Endometrium (tissue), 2 donors: ENCODE data around the gene ASCC1.
"Not testable (repeated sequence)": the region's sequence is repeated elsewhere in the genome, so short reads cannot be mapped to it uniquely, and the experiment has no call there.

ENCODE experiments used
- FAIRE-seq: peaks from 2 replicates; lab custom pipeline; 2012; peaks lifted over from hg19 to GRCh38; lab: Jason Lieb, UNC
- donor health status: control.
- donor health status: control.

The ASCC1 gene

GRCh38 chr10:72219235-72219814 lies 3.2 kb upstream of the ASCC1 start:
- FAIRE-seq = no peak

- FAIRE-seq = no peak
Observed at GRCh38 chr10:72218726-72219125, 2.6 kb upstream of the ASCC1 start.

DNA sequence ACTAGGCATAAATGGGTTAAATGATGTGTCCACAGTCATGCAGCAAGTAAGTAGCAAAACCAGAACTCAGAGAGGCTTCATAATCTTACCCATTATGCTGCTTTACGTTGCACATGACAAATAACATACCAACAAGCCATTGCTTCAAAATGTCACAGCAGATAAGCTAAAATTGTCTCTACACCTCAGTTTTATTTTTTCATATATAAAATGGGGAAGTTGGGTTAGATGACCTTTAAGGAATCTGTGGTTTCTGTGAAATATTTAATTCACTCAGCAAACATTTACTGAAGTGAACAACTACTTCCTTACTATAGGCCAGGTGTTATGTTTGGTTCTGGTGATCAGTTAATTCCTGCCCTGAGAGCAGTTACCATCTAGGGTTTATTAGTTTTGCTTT lies 2.2 kb upstream of the ASCC1 start:
- FAIRE-seq = no peak

DNA sequence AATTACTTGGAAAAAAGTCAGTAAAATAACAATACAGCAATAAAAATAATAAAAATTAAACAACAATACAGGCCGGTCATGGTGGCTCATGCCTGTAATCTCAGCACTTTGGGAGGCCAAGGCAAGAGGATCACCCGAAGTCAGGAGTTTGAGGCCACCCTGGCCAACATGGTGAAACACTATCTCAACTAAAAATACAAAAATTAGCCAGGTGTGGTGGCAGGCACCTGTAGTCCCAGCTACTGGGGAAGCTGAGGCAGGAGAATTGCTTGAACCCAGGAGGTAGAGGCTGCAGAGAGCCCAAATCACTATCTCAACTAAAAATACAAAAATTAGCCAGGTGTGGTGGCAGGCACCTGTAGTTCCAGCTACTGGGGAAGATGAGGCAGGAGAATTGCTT lies 4.2 kb downstream of the ASCC1 start:
- not testable (repeated sequence) for FAIRE-seq

DNA sequence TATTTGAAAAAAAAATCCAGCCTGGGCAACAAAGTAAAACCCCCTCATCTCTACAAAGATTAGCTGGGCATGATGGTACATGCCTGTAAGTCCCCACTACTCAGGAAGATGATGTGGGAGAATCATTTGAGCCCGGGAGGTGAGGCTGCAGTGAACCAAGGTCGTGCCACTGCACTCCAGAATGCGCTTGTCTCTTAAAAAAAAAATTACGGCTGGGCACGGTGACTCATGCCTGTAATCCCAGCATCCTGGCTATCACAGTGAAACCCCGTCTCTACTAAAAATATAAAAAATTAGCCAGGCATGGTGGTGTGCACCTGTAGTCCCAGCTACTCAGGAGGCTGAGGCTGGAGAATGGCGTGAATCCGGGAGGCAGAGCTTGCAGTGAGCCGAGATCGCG lies 4.7 kb downstream of the ASCC1 start:
- not testable (repeated sequence) for FAIRE-seq

DNA sequence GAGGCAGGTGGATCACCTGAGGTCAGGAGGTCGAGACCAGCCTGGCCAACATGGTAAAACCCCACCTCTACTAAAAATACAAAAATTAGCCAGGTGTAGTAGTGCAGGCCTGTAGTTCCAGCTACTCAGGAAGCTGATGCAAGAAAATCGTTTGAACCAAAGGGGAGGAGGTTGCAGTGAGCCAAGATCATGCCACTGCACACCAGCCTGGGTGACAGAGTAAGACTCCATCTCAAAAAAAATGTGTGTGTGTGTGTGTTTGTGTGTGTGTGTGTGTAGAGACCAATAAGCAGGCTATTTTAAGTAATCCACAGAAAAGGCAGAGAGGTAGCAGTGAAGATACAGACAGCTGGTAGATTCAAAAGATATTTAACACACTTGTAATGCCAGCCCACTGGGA lies 7.5 kb downstream of the ASCC1 start:
- not testable (repeated sequence) for FAIRE-seq

DNA sequence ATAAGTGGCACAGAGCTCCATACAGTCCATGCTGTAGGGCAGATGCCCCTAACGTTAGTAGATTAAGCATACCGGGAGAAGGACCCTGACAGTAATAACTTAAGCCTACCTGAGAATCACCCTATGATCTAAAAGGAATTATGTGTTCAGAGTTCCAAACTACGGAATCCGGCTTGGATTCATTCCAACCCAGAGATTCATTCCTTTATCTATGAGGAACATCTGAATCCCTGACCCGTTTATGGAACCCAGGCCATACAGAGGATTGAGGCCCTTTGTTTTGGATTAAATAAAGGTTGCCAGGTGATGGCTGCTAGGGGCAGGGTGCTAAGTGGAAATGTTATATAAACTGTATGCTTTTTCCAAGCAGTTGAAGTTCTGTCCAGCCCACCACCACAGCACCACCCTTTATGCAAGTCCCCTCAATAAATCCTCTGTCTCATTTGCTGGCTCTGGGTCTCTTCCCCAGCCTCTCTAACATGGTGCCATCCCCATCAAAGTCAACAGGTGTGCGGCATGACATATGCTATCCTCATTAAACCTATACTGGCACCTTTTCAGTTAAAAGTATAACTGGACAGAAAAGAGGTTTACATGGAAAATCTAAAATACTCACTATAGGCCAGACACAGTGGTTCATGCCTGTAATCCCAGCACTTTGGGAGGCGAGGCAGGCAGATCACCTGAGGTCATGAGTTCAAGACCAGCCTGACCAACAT lies 9.4 kb downstream of the ASCC1 start:
- no peak for FAIRE-seq

GRCh38 chr10:72204724-72205123 lies 11.4 kb downstream of the ASCC1 start:
- FAIRE-seq = no peak

GRCh38 chr10:72204296-72204695 lies 11.8 kb downstream of the ASCC1 start:
- FAIRE-seq = no peak

- FAIRE-seq = no peak
Observed at GRCh38 chr10:72201293-72201692, 14.8 kb downstream of the ASCC1 start.

GRCh38 chr10:72200883-72201282 lies 15.2 kb downstream of the ASCC1 start:
- no peak for FAIRE-seq

DNA sequence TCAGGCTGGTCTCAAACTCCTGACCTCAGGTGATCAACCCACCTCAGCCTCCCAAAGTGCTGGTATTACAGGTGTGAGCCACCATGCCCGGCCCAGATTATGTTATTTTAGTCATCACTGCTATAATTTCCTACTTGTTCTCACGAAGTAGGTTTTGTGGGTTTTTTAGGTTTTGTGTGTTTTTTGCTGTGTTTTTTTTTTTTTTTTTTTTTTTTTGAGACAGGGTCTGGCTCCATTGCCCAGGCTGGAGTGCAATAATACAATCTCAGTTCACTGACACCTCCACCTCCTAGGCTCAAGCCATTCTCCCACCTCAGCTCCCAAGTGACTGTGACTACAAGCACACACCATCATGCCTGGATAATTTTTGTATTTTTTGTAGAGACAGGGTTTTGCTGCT lies 21.1 kb downstream of the ASCC1 start:
- FAIRE-seq = no peak

GRCh38 chr10:72186982-72187330 lies 29.1 kb downstream of the ASCC1 start:
- FAIRE-seq = no peak

- no peak for FAIRE-seq
Observed at GRCh38 chr10:72186258-72186981, 29.7 kb downstream of the ASCC1 start.

GRCh38 chr10:72184156-72184555 lies 31.9 kb downstream of the ASCC1 start:
- FAIRE-seq = no peak

DNA sequence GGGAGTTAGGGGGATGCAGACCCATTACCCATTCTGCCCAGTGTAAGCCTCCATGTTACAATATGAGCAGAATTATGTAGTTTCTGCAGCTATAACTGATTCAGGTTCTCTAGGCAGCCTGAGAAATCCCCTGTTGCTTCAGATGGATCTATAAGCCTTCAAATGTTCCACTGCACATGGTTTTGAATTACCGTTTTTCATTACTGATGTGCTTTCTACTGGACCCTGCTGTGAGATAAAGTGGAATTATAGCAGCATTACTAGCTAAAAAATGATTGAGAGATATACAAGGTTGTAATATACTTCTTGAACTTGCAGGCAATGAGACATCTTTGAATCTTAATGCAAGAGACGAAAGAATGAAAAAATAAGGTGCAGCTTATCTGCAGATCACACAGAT lies 38.6 kb downstream of the ASCC1 start:
- FAIRE-seq = no peak

DNA sequence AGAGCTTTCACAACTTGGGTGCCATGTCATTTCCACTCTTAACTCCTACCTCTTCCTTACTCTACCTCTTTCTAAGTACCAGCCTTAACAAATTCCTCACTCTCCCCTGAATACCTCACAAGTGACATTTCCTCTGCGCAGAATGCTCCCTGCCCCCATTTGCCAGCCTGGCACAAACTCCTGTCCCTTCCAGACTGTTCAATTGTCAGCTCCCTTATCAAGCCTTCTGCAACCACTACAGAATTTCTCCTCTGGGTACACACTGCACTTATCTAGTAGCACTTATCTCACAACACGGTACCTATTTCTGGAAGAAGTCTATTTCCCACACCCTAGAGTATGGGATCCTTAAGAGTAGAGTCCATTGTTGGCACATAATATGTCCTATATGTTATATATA lies 39.4 kb downstream of the ASCC1 start:
- no peak for FAIRE-seq

GRCh38 chr10:72175149-72175548 lies 40.9 kb downstream of the ASCC1 start:
- FAIRE-seq = no peak

GRCh38 chr10:72174297-72174662 lies 41.8 kb downstream of the ASCC1 start:
- FAIRE-seq = no peak

DNA sequence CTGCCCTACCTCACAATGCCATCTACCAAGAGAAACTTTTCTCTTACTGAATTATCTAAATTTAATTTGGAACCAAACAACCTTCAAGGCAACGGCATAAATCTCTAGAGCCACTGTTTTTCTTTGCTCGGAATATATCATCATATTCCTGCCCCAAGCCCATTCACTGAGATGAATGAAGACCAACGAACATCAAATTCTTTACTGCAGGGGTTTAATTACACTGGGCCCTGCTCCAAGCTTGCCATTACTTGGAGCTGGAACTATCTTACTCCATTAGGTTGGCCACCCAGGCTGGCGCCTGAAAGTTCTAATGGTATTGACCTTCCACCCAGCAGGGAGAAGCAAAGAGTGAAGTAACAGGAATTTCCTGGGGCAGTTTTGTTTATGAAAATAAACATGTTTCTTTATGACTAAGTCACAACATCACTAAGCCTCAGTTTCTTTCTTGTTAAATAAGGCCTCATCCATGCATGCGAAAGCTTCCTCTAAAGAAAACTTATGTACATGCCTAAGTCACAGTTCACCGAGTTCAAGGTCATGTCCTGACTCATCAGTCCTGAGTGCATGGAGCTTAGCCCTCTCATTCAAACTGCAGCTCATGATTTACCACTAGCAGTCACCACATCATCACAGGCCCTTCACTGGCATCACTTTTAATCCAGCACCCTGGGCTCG lies 42.3 kb downstream of the ASCC1 start:
- FAIRE-seq = no peak

GRCh38 chr10:72173262-72173618 lies 42.8 kb downstream of the ASCC1 start:
- no peak for FAIRE-seq

DNA sequence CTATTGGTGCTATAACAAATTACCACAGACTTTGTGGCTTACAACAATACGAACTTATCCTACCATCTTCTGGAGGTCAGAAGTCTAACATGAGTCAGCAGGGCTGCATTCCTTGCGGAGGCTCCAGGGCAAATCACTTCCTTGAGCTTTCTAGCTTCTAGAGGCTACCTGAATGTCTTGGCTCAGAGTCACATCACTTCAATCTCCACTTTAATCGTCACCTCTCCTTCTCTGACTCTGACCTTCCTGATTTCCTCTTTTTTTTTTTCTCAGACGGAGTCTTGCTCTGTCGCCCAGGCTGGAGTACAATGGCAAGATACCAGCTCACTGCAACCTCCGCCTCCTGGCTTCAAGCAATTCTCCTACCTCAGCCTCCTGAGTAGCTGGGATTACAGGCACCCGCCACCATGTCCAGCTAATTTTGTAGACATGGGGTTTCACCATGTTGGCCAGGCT lies 44.9 kb downstream of the ASCC1 start:
- FAIRE-seq = no peak

GRCh38 chr10:72170733-72171132 lies 45.3 kb downstream of the ASCC1 start:
- no peak for FAIRE-seq
